NCI-H1930 (cell line): Measurements from ENCODE around the gene SH3YL1.

Experiments used
- DNase-seq, 2 experiments: peaks; one replicate each; lab custom pipeline; 2025; lab: John Stamatoyannopoulos, UW

Gene SH3YL1

GRCh38 chr2:258933-259332, 4.9 kb downstream of the SH3YL1 start:
- no peak for DNase-seq

- no peak for DNase-seq
Measured at GRCh38 chr2:257842-258241, 6.0 kb downstream of the SH3YL1 start.

GRCh38 chr2:257429-257828, 6.4 kb downstream of the SH3YL1 start:
- DNase-seq: no peak

GRCh38 chr2:256094-256493, 7.7 kb downstream of the SH3YL1 start:
- no peak for DNase-seq

GRCh38 chr2:255195-255594, 8.6 kb downstream of the SH3YL1 start:
- DNase-seq: no peak

GRCh38 chr2:254241-254640, 9.6 kb downstream of the SH3YL1 start:
- DNase-seq: no peak

- DNase-seq: no peak
Measured at GRCh38 chr2:253202-253638, 10.6 kb downstream of the SH3YL1 start.

GRCh38 chr2:252001-252602, 11.7 kb downstream of the SH3YL1 start:
- DNase-seq: no peak

GRCh38 chr2:249538-250042, 14.2 kb downstream of the SH3YL1 start:
- no peak for DNase-seq

GRCh38 chr2:248724-249123, 15.1 kb downstream of the SH3YL1 start:
- no peak for DNase-seq

- DNase-seq: no peak
Measured at GRCh38 chr2:246489-247144, 17.2 kb downstream of the SH3YL1 start.

- no peak for DNase-seq
Measured at GRCh38 chr2:244547-244946, 19.3 kb downstream of the SH3YL1 start.

- DNase-seq: no peak
Measured at GRCh38 chr2:238869-239268, 25.0 kb downstream of the SH3YL1 start.

- no peak for DNase-seq
Measured at GRCh38 chr2:238431-238830, 25.4 kb downstream of the SH3YL1 start.

GRCh38 chr2:237878-238277, 26.0 kb downstream of the SH3YL1 start:
- DNase-seq: no peak

GRCh38 chr2:236993-237539, 26.8 kb downstream of the SH3YL1 start:
- DNase-seq: no peak

- no peak for DNase-seq
Measured at GRCh38 chr2:234421-234820, 29.4 kb downstream of the SH3YL1 start.

GRCh38 chr2:233030-233429, 30.8 kb downstream of the SH3YL1 start:
- DNase-seq: no peak

- no peak for DNase-seq
Measured at GRCh38 chr2:231521-232185, 32.2 kb downstream of the SH3YL1 start.

- DNase-seq: no peak
Measured at GRCh38 chr2:228518-229278, 35.1 kb downstream of the SH3YL1 start.

GRCh38 chr2:228115-228514, 35.7 kb downstream of the SH3YL1 start:
- no peak for DNase-seq
